IMR-90 (cell line): ENCODE measurements around the gene ARPC5. TPM values are rescaled to one million over a fixed set of nuclear protein-coding genes. Genes with fewer than 3 reads are reported as not detected.

Source experiments
- ATAC-seq: fragments of 200-7000 bp; cut with Tn5 transposase; 2 replicates; pipeline ENCODE4 v1.9.1; 2020; ENCODE audit warnings: low read depth, mild to moderate bottlenecking, moderate library complexity
- BruUV-seq: library from RNA; stranded (reverse); fragments of 400-500 nt; replicated peaks from 2 replicates; lab custom pipeline; 2021; lab: Mats Ljungman, UMichigan
- CTCF ChIA-PET: fragments of 300-600 bp; formaldehyde crosslinking; extraction: SDS; loops from one replicate; lab custom pipeline; 2021; ENCODE audit warnings: antibody characterized with exemption; lab: Yijun Ruan, JAX
- POLR2A ChIA-PET: fragments of 300-600 bp; sonication (Branson Sonifier 250); formaldehyde crosslinking; loops from one replicate; lab custom pipeline; 2022; ENCODE audit warnings: antibody characterized with exemption; ENCODE audit not compliant: unreplicated experiment; lab: Charles Lee
- DNase-seq: peaks from one replicate; pipeline ENCODE4 v3.0.0; 2013
- H2AFZ ChIP-seq: replicated peaks from 2 replicates; pipeline ENCODE3; 2013; ENCODE audit warnings: low read length, mild to moderate bottlenecking; ENCODE audit not compliant: poor library complexity
- H2AK5ac ChIP-seq: 2 replicates; pipeline ENCODE4 v1.6.1; 2013; ENCODE audit warnings: low read depth, low read length, inconsistent platforms
- H2AK9ac ChIP-seq: replicated peaks from 2 replicates; pipeline ENCODE3; 2013; ENCODE audit warnings: mild to moderate bottlenecking, low read depth, low read length, moderate library complexity; ENCODE audit not compliant: poor library complexity
- H2BK120ac ChIP-seq: 2 replicates; pipeline ENCODE4 v1.6.1; 2013; ENCODE audit warnings: low read depth, low read length, inconsistent platforms
- H2BK15ac ChIP-seq: 3 replicates; pipeline ENCODE4 v1.6.1; 2013; ENCODE audit warnings: low read depth, low read length, inconsistent platforms
- H2BK20ac ChIP-seq: 2 replicates; pipeline ENCODE4 v1.6.1; 2013; ENCODE audit warnings: low read depth, mild to moderate bottlenecking, inconsistent platforms, low read length, moderate library complexity
- H2BK5ac ChIP-seq: 2 replicates; pipeline ENCODE4 v1.6.1; 2013; ENCODE audit warnings: mild to moderate bottlenecking, low read depth, low read length, inconsistent platforms; ENCODE audit not compliant: poor library complexity, severe bottlenecking
- H3K14ac ChIP-seq: replicated peaks from 2 replicates; pipeline ENCODE4 v1.6.1; 2013; ENCODE audit warnings: low read depth, low read length, inconsistent platforms
- H3K18ac ChIP-seq: 2 replicates; pipeline ENCODE4 v1.6.1; 2013; ENCODE audit warnings: low read depth, low read length, control low read depth
- H3K23ac ChIP-seq: 2 replicates; pipeline ENCODE4 v1.6.1; 2013; ENCODE audit warnings: low read depth, low read length, inconsistent platforms
- H3K27ac ChIP-seq: 2 replicates; pipeline ENCODE4 v1.5.1; 2013; ENCODE audit warnings: mild to moderate bottlenecking, control low read depth, low read length; ENCODE audit not compliant: insufficient read depth
- H3K27me3 ChIP-seq: 2 replicates; pipeline ENCODE4 v1.6.1; 2013; ENCODE audit warnings: low read length; ENCODE audit not compliant: control insufficient read depth, insufficient read depth
- H3K36me3 ChIP-seq: 2 replicates; pipeline ENCODE4 v1.6.1; 2013; ENCODE audit warnings: low read length, mixed read lengths; ENCODE audit not compliant: control insufficient read depth, insufficient read depth
- H3K4ac ChIP-seq: 2 replicates; pipeline ENCODE4 v1.6.1; 2013; ENCODE audit warnings: low read depth, low read length, inconsistent platforms
- H3K4me1 ChIP-seq: 2 replicates; pipeline ENCODE4 v1.6.1; 2013; ENCODE audit warnings: low read length, mixed read lengths; ENCODE audit not compliant: control insufficient read depth, insufficient read depth
- H3K4me2 ChIP-seq: 2 replicates; pipeline ENCODE4 v1.6.1; 2013; ENCODE audit warnings: low read depth, mild to moderate bottlenecking, control low read depth, low read length, moderate library complexity
- H3K4me3 ChIP-seq: 2 replicates; pipeline ENCODE4 v1.5.1; 2013; ENCODE audit warnings: low read depth, mild to moderate bottlenecking, control low read depth, low read length, moderate library complexity; ENCODE audit not compliant: insufficient read depth
- H3K56ac ChIP-seq: 2 replicates; pipeline ENCODE4 v1.6.1; 2013; ENCODE audit warnings: low read length, inconsistent platforms; ENCODE audit not compliant: insufficient read depth; ENCODE audit errors: extremely low read depth
- H3K79me1 ChIP-seq, 2 experiments: 2 replicates each; pipeline ENCODE4 v1.6.1; 2013; ENCODE audit warnings: low read length in 2 of 2, inconsistent platforms in 1 of 2, low read depth in 1 of 2
- H3K9ac ChIP-seq: 2 replicates; pipeline ENCODE4 v1.6.1; 2013; ENCODE audit warnings: low read depth, low read length, control low read depth
- H3K9me1 ChIP-seq: 2 replicates; pipeline ENCODE4 v1.6.1; 2013; ENCODE audit warnings: low read length, inconsistent platforms; ENCODE audit not compliant: insufficient read depth
- H3K9me3 ChIP-seq: 2 replicates; pipeline ENCODE4 v1.6.1; 2013; ENCODE audit warnings: low read length; ENCODE audit not compliant: control insufficient read depth, insufficient read depth
- H4K20me1 ChIP-seq: 2 replicates; pipeline ENCODE4 v1.6.1; 2013; ENCODE audit warnings: low read length, inconsistent platforms; ENCODE audit not compliant: insufficient read depth
- H4K5ac ChIP-seq: 2 replicates; pipeline ENCODE4 v1.6.1; 2013; ENCODE audit warnings: mild to moderate bottlenecking, low read depth, low read length, control low read depth
- H4K8ac ChIP-seq, 2 experiments: 2 replicates each; pipeline ENCODE4 v1.6.1; 2013; ENCODE audit warnings: low read depth in 2 of 2, low read length in 2 of 2, control low read depth in 1 of 2, inconsistent platforms in 1 of 2
- H4K91ac ChIP-seq: 2 replicates; pipeline ENCODE4 v1.6.1; 2013; ENCODE audit warnings: low read depth, low read length, inconsistent platforms; ENCODE audit not compliant: insufficient read depth
- BHLHE40 ChIP-seq: fragments of 150-350 bp; IDR thresholded peaks from 2 replicates; pipeline ENCODE4 v1.6.1; 2016; ENCODE audit warnings: mild to moderate bottlenecking, low read depth, low read length
- CEBPB ChIP-seq: IDR thresholded peaks from 2 replicates; pipeline ENCODE4 v1.6.1; 2012; ENCODE audit warnings: low read depth, low read length, improper control_type of control experiment
- FOS ChIP-seq: fragments of 150-350 bp; IDR thresholded peaks from 2 replicates; pipeline ENCODE4 v1.6.1; 2016; ENCODE audit warnings: low read depth, low read length
- MAFK ChIP-seq: IDR thresholded peaks from 2 replicates; pipeline ENCODE4 v1.6.1; 2012; ENCODE audit warnings: low read depth, low read length, improper control_type of control experiment
- MAZ ChIP-seq: IDR thresholded peaks from 2 replicates; pipeline ENCODE4 v1.6.1; 2012; ENCODE audit warnings: low read depth, mild to moderate bottlenecking, low read length, improper control_type of control experiment, moderate library complexity, borderline replicate concordance
- MXI1 ChIP-seq: IDR thresholded peaks from 2 replicates; pipeline ENCODE4 v1.6.1; 2012; ENCODE audit warnings: low read depth, mild to moderate bottlenecking, low read length, moderate library complexity, borderline replicate concordance
- POLR2A ChIP-seq: IDR thresholded peaks from 2 replicates; pipeline ENCODE4 v1.6.1; 2012; ENCODE audit warnings: mild to moderate bottlenecking, low read depth, low read length
- RAD21 ChIP-seq: IDR thresholded peaks from 2 replicates; pipeline ENCODE4 v1.6.1; 2012; ENCODE audit warnings: low read length, improper control_type of control experiment
- RFX5 ChIP-seq: IDR thresholded peaks from 2 replicates; pipeline ENCODE4 v1.8.0; 2012; ENCODE audit warnings: low read depth, mild to moderate bottlenecking, low read length, moderate library complexity
- SMC3 ChIP-seq: fragments of 150-350 bp; IDR thresholded peaks from 2 replicates; pipeline ENCODE4 v1.6.1; 2016; ENCODE audit warnings: low read depth, mild to moderate bottlenecking, antibody characterized with exemption, low read length, moderate library complexity
- WGBS, 2 experiments: methylation state at CpG; one replicate each; pipeline versions ENCODE4 v1.1.5 to v1.1.7; 2013; ENCODE audit warnings: missing lambda C conversion rate in 2 of 2; ENCODE audit not compliant: insufficient read length in 1 of 2; ENCODE audit errors: extremely low coverage in 2 of 2; 5-methylcytosine and 5-hydroxymethylcytosine counted together
- dilution Hi-C: fragments of 300-500 bp; cut with HindIII; formaldehyde crosslinking; loops from one replicate; pipeline ENCODE4 v1.14.3; 2018; ENCODE audit warnings: low sequenced_read_pairs; ENCODE audit not compliant: unreplicated experiment
- in situ Hi-C: fragments of 300-500 bp; cut with MboI; formaldehyde crosslinking; loops from 3 replicates; pipeline ENCODE4 v1.14.3; 2019; ENCODE audit warnings: low sequenced_read_pairs, inconsistent platforms, mixed read lengths
- intact Hi-C: fragments of 100-400 bp; cut with micrococcal nuclease; formaldehyde crosslinking; loops from 2 replicates; pipeline ENCODE4 v1.10.0; 2022
- polyA plus RNA-seq, 3 experiments: library from polyadenylated mRNA; depleted of rRNA; stranded (reverse); fragments of >200 nt; gene quantifications; 2 replicates each; pipeline ENCODE4 v1.2.3, GENCODE V29; 2012; ENCODE audit warnings: low replicate concordance in 1 of 3
- total RNA-seq: library from RNA; depleted of rRNA; stranded (reverse); fragments of >200 nt; gene quantifications from 2 replicates; pipeline ENCODE4 v1.2.3, GENCODE V29; 2012
- TF ChIP-seq, protein P1 (sequence below): fragments of 150-350 bp; IDR thresholded peaks from 2 replicates; pipeline ENCODE4 v1.6.1; 2017; ENCODE audit warnings: mild to moderate bottlenecking, antibody characterized with exemption, low read length, low read depth
- TF ChIP-seq, protein P2 (sequence below): fragments of 150-350 bp; IDR thresholded peaks from 2 replicates; pipeline ENCODE4 v1.6.1; 2016; ENCODE audit warnings: low read depth, mild to moderate bottlenecking, low read length, moderate library complexity, borderline replicate concordance
- TF ChIP-seq, protein P3 (sequence below): conservative IDR thresholded peaks from 2 replicates; pipeline ENCODE4 v1.5.1; 2012; ENCODE audit warnings: mild to moderate bottlenecking, low read depth, low read length, improper control_type of control experiment

The ARPC5 gene
- total and polyA plus RNA-seq, 2 of the 4 experiments (the other 2 are of a cell fraction) = 132 to 212 TPM

GRCh38 chr1:183630748-183631147 lies 4.8 kb downstream of the ARPC5 start:
- Histone ChIP-seq H4K20me1 (peaks cover 29% of the 10 kb centered on the region), H3K4me2 (peak overlapping the region; percentile 45; the same call in 1 of the 2 replicates), H2BK15ac (no peak overlapping the region), H3K79me1 (peaks cover 17 to 33% of the 10 kb centered on the region in 2 experiments), H2AK5ac (0 out of 2 replicates have a peak overlapping the region, but pooled peaks have one; percentile 7), H4K5ac (no peak overlapping the region), H3K4me1 (peaks cover 8% of the 10 kb centered on the region), H3K18ac (peak overlapping the region; percentile 12; the same call in 1 of the 2 replicates), H3K9me1 (peaks cover 7% of the 10 kb centered on the region; the same call in 1 of the 2 replicates), H4K91ac (no peak overlapping the region), H2AFZ (no peak overlapping the region), H3K27ac (peak overlapping the region; percentile 5; the same call in 1 of the 2 replicates), H3K4me3 (no peak overlapping the region; the same call in 1 of the 2 replicates), H3K9me3 (no peaks in the 10 kb centered on the region), H3K9ac (no peak overlapping the region), H2BK5ac (peak overlapping the region; percentile 52), H3K27me3 (no peaks in the 10 kb centered on the region), H3K4ac (peak overlapping the region; percentile 52; the same call in 1 of the 2 replicates), H2BK120ac (no peak overlapping the region), H2AK9ac (no peak overlapping the region), H3K56ac (no peak overlapping the region), H4K8ac (peak overlapping the region in 1 of 2 experiments; percentile 7; a peak in 1 of 4 replicates), H2BK20ac (no peak overlapping the region), H3K14ac (peak overlapping the region; percentile 59), H3K23ac (peak overlapping the region; percentile 19; the same call in 1 of the 2 replicates), H3K36me3 (peaks cover 21% of the 10 kb centered on the region)
- intact Hi-C loops (loop anchor here (5.0 to 10.0 kb wide), 3 partner anchors 424 to 754 kb away; partner anchors contain the start of genes C1orf21 and TSEN15), in situ Hi-C loops (no loop called here), dilution Hi-C loops (no loop called here)
- ATAC-seq = no peak
- WGBS, 2 experiments = 76% methylated on average over 2 of the region's 2 CpGs; no CpG with 5 or more reads in 1 of the 2 experiments
- TF ChIP-seq, protein P1, sequence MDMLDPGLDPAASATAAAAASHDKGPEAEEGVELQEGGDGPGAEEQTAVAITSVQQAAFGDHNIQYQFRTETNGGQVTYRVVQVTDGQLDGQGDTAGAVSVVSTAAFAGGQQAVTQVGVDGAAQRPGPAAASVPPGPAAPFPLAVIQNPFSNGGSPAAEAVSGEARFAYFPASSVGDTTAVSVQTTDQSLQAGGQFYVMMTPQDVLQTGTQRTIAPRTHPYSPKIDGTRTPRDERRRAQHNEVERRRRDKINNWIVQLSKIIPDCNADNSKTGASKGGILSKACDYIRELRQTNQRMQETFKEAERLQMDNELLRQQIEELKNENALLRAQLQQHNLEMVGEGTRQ = no peak
- TF ChIP-seq SMC3 = no peak
- TF ChIP-seq BHLHE40 = no peak
- TF ChIP-seq RAD21 = no peak
- TF ChIP-seq FOS = no peak
- TF ChIP-seq POLR2A = no peak
- TF ChIP-seq MXI1 = no peak
- TF ChIP-seq MAFK = no peak
- no peak for TF ChIP-seq MAZ
- no peak for TF ChIP-seq RFX5
- TF ChIP-seq CEBPB = no peak
- TF ChIP-seq, protein P2, sequence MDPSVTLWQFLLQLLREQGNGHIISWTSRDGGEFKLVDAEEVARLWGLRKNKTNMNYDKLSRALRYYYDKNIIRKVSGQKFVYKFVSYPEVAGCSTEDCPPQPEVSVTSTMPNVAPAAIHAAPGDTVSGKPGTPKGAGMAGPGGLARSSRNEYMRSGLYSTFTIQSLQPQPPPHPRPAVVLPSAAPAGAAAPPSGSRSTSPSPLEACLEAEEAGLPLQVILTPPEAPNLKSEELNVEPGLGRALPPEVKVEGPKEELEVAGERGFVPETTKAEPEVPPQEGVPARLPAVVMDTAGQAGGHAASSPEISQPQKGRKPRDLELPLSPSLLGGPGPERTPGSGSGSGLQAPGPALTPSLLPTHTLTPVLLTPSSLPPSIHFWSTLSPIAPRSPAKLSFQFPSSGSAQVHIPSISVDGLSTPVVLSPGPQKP = no peak
- TF ChIP-seq, protein P3, sequence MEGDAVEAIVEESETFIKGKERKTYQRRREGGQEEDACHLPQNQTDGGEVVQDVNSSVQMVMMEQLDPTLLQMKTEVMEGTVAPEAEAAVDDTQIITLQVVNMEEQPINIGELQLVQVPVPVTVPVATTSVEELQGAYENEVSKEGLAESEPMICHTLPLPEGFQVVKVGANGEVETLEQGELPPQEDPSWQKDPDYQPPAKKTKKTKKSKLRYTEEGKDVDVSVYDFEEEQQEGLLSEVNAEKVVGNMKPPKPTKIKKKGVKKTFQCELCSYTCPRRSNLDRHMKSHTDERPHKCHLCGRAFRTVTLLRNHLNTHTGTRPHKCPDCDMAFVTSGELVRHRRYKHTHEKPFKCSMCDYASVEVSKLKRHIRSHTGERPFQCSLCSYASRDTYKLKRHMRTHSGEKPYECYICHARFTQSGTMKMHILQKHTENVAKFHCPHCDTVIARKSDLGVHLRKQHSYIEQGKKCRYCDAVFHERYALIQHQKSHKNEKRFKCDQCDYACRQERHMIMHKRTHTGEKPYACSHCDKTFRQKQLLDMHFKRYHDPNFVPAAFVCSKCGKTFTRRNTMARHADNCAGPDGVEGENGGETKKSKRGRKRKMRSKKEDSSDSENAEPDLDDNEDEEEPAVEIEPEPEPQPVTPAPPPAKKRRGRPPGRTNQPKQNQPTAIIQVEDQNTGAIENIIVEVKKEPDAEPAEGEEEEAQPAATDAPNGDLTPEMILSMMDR = no peak
- BruUV-seq = no TSS peak
- DNase-seq = peak; percentile 36
- POLR2A ChIA-PET = no interaction called here
- CTCF ChIA-PET = no interaction called here
